Prostate gland (tissue), 2 donors: Measurements from ENCODE around the gene ZNF440.

Experiments
- CTCF ChIP-seq, 4 experiments: fragments of 200-600 bp in 2 of 4; fragments of 450-650 bp in 2 of 4; sonication (generic) in 2 of 4; IDR thresholded peaks; 1 replicate in 3 of 4; 2 replicates in 1 of 4; pipeline ENCODE4 v1.5.1; 2016 to 2019; ENCODE audit warnings: antibody characterized with exemption in 4 of 4, mild to moderate bottlenecking in 2 of 4, moderate library complexity in 2 of 4
- POLR2A ChIP-seq: fragments of 450-650 bp; IDR thresholded peaks from one replicate; pipeline ENCODE4 v1.6.1; 2016; ENCODE audit warnings: antibody characterized with exemption, mild to moderate bottlenecking

- TF ChIP-seq CTCF (IDR thresholded peaks at IDR 0.05) (no peak), POLR2A (no peak)
Measured at GRCh38 chr19:11848200-11848593, 34.1 kb downstream of the ZNF440 start.
